DMS114 treated with DMSO at 0.1 percent for 48 hours (cell line): ENCODE results near the gene COL4A4.

Experiments
- DNase-seq: peaks from one replicate; lab custom pipeline; 2025; ENCODE audit not compliant: unreplicated experiment; lab: John Stamatoyannopoulos, UW

The COL4A4 gene

DNA sequence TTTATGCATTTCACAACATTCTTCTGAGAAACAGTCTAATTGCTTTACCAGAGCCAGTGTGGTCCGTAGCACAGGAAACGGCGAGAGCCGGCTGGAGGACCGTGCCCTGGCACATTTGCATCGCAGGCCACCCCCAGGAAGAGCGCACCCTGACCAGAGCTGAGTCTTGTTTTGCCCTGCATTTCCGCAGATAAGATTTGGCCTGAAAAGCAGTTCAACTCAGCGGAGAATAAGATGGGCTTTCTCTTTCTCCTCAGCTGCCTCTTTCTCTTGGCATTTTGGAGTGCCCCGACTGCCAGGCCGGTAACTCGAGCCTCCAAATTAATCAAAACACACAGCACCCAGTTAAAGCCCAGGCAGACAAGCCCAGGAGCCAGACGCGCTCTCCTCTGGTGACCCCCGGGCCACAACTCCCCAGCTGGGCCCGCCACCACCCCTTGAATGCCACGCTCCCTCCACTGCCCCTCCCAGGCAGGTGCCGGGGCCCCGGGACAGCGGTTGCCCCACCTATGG lies 464 bp downstream of the COL4A4 start:
- no peak for DNase-seq

- DNase-seq, result no peak
These were observed 2.1 kb downstream of the COL4A4 start for GRCh38 chr2:227161947-227162346.

DNA sequence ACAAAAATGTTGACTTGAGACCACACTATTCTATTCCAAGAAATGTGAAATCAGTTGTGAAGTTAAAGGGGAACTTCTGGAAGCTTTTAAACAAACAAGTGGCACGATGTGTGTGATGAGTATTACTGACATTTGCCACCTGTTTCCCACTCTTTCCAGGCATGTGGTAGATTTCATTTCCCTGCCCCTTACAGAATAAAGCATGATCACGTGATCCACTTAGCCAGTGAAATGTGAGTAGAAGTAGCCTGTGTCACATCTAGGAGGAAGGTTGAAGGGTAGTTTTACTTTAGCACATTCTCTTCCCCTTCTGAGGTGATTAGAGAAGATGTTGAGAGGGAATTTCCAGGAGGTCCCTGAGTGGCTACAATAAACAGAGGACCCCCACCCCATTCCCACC lies 3.8 kb downstream of the COL4A4 start:
- DNase-seq, result no peak

DNA sequence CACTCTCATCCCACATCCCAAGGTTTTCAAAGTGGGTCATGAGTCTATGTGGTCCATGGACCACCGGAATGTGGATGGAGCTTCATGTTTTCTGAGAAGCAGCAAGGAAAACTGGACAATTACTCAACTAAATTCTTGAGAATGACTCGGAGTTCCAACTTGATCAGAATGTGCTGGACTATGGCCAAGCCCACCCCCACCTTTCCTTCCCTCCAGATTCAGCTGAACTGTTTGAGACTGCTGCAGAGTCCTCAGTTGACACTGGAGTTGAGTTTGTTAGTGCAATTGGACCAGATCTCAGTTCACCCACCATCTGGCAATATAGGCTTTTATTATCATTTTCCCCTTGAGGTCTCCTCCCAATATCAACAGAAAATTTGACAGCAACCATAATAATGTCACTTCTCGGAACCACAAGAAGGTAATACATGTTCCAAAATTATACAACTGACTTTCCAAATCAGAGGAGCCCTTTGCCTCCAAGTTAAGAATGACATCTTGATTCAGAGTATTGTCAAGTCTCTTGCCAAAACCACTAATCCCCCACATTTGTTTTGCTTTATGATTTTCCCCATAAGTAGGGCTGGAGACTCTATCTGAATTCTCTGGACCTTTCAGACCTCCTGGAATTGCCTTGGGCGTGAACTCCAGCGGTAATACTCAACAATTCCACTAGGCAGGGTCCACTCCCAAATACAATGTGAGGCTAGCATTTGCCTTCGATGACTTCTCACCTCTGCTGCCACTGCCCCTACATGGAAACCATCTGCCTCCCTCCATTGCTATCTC lies 8.8 kb downstream of the COL4A4 start:
- DNase-seq, result no peak

DNA sequence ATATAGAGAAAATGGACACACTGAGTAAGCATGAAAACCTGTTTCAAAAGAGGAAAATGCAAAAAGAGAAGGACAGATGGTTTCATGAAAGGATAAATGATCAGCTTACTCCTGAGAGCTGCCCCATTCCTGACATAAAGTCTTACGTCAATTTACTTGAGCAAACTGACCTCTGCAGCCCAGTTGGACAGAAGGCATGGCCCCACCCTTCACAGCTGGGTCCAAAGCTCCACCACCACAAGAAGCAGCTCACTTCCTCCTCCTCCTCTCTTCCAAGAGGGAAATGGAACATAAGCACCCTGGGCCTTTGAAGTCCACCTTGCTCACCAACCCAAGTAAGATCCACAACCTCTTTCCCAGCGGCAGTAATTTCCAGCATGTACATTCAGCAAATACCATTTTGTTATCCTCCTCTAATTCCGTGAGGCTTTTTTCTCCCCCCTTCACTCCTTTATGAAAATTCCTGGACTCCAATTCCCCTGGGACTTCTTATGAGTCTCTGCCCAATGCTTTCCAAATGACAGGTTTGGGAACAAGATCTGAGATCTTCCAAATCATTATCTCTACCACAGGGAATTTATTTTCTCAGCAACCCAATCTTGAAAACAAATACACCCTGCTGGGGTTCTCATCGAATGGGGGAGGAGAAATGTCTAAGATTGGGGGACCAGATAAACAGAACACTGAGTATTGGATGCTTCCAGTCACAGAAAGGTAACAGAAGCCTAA lies 10.1 kb downstream of the COL4A4 start:
- DNase-seq, result no peak

DNA sequence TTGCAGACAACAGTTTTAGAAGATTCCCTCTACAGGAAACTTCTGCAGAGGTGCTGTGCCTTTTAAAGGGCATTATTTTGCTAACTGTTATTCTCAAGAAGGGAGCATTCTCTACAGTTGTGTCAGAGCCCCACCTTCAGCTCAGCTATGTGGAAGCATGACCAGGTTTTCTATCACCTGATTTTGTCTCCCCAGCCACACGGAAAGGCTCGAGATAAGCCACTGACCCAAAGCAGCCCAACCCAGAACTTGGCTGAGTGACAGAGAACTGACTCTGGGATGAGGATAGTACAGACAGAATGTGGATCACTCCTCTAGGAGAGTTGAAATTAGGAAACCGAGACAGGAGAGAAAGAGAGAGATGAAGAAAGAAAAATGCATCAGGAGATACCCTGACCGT lies 10.7 kb downstream of the COL4A4 start:
- no peak for DNase-seq

DNA sequence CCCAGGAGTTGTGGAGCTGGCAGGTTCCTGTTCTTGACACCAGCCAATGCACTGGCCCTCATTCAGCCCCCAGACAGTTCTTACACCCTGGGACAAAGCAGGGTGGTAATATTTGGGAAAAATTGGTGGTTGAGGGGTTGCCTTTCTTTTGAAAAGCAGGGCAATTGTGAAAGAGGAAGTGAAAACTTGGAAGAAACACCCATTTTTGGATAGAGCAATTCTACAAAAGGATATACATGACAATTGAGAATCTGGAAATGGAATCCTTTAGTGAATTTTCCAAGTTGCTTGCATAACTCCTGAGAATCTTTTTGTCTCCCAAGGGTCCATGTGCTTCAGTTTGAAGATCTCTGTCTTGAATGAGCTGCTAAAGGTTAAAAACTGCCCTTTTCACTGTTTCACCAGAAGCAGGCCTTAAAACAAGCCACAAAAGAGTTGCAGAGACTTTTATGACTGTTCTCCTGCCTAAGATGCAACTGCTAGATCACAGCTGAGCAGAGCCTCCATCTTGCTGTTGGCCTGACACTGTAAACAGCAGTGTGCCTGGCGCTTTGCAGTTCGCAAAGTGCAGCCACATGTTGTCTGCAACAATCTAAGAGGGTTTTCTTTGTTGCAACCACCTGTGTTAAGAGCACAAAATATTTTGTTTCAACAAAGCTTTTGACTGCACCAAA lies 11.8 kb downstream of the COL4A4 start:
- DNase-seq, result no peak

GRCh38 chr2:227150222-227150936 lies 13.6 kb downstream of the COL4A4 start:
- no peak for DNase-seq

DNA sequence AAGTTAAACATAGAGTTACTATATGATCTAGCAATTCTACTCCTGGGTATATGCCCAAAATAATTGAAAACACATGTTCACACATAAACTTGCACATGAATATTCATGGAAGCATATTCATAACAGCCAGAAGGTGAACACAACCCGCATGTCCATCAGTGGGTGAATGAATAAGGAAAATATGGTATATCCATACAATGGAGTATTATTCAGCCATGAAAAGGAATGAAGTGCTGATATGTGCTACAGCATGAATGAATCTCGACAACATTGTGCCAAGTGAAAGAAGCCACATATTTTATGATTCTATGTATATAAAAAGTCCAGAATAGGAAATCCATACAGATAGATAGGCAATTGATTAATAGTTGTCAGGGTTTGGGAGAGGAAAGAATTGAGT lies 15.9 kb downstream of the COL4A4 start:
- no peak for DNase-seq

DNA sequence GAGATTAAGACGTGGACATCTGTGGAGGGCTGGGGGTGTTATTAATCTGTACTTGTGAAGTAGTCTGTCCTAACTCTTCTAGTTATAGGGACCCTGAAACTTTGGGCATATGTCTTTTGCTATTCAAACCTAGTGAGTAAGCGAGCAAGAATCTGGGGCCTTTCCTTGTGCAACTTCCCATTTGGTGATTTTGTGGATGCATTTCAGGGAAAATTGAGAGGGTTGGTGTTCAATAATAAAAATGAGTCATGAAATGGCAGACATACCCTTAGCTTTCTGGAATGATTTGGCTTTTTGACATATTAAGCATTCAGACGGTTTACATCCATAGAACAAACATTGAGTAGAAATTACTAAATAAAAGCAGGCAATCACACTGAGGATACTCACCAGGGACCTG lies 17.0 kb downstream of the COL4A4 start:
- no peak for DNase-seq

DNA sequence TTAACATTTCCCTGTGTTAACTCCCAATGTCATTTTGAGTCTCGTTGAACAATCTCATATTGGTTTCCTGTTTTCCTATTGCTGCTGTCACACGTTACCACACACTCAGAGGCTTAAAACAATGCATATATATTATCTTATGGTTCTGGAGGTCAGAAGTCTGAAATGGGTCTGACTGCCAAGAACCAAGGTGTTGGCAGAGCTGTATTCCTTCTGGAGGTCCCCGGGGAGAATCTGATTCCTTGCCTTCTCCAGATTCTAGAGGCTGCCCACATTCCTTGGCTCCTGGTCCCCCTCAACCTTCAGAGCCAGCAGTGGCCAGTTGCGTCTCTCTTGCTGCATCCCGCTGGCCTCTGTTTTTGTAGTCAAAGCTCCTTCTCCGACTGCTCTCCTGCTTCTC lies 17.5 kb downstream of the COL4A4 start:
- DNase-seq, result no peak

- no peak for DNase-seq
These were observed 20.1 kb downstream of the COL4A4 start for GRCh38 chr2:227143895-227144294.

DNA sequence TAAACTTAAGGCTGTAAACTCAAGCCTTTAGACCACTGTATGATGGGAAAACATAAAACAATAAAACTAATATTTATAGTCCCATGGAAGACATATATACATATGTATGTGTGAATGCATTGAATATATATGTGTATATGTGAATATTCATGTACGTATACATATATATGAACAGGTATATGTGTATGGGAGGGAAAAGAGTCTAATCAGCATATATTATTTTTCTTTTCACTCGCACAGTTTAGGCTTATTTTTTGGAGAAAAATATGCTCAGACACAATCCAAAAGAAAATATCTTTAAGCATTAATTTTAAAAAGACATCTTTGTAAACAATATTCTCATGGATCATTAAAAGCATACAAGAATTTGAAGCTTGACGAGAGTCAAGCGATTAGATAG lies 22.7 kb downstream of the COL4A4 start:
- no peak for DNase-seq

GRCh38 chr2:227134591-227134990 lies 29.4 kb downstream of the COL4A4 start:
- no peak for DNase-seq

DNA sequence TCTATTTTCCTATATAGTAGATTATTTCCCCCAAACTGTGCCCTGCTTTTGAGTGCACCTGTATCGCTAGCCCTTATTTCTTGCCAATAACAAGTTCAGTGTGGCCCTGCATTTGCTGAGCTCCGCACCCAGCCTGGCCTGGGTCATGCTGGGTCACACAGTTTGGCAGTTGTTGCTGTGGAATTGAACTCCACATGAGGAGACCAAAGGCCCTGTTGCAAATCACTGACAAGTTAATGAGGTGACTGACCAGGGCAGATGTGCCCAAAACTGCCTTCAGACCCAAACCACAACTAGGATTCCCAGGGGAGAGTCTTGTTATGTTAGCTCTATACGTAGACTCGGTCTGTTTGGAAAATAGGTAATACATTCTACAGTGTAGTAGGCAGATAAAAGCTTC lies 31.0 kb downstream of the COL4A4 start:
- DNase-seq, result no peak

- no peak for DNase-seq
These were observed 33.4 kb downstream of the COL4A4 start for GRCh38 chr2:227130636-227131035.

DNA sequence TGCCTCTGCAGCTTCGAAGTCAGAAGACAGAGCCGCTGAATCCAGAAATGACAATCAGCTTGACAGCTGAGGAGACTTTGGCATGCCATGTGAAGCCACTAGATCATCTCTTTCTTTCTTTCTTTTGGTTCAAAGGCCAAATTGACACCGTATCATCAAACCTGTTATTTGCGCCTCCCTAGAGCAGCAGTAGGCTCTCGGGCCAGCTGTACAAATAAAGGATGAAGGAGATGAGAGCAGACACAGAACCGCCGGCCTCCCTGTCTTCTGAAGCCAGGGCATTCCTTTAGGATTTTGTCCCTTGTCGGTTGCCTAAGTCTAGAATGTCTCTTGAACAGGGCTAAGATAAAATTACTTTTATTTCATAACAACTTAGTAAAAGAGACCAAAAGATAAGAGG lies 36.8 kb downstream of the COL4A4 start:
- no peak for DNase-seq

- DNase-seq, result no peak
These were observed 38.5 kb downstream of the COL4A4 start for GRCh38 chr2:227125506-227125905.

DNA sequence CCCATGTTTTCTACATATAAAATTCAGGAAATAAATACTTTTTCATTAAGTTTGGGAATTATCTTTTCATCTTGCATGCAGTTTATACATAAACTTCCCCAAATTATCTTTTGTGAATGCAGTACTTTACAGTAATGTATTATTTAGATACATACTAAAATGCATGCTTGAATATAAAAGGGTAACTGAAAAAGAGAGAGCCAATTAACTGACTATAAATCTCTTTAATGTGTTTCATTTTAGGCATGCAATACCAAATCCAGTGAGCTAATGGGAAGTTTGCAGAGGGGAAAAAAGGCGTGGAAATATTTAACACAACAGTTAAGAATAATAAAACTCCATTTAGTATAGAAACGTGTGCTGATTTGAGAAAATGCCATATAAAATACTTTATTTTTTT lies 39.2 kb downstream of the COL4A4 start:
- DNase-seq, result no peak

DNA sequence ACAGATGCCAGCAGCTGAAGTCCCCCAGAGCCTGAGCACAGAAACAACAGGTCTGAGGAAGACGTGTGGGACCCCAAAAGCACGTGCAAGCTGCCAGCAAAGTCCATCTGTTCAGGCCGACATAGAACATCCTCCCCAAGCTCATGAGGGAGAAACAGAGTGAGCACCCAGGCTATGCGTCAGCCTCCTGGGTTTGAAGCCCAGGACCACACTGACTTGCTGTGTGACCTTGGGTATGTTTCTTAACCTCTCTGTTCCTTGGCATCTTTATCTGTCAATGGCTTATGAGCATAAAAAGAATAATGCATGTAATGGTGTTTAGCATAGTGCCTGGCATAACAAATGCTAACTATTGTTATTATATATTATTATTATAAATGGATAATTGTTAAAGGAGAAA lies 40.3 kb downstream of the COL4A4 start:
- no peak for DNase-seq

DNA sequence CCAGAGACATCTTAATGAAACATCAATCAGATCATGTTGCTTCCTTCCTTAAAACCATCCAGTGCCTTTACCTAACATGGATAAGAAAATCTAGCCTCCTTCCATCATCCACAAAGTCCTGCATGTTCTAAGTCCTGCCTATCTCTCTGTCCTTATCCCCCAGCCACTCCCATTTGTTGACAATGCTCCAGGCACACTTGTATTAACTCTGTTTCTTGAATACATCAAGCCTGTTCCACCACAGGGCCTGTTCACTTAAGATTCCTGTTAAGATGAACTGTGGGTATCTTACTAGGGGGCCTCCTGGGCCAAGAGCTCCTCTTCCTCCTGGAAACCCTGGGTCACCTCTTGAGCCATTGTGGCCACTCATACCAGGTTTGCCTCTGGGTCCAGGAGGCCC lies 45.7 kb downstream of the COL4A4 start:
- no peak for DNase-seq
